Colonic mucosa (tissue), 4 donors: ENCODE measurements around the gene PRKAG2. TPM values are rescaled to one million over a fixed set of nuclear protein-coding genes. Genes with fewer than 3 reads are reported as not detected.

ENCODE experiments used
- DNase-seq: peaks from one replicate; pipeline ENCODE4 v3.0.0-alpha.2; 2020
- H3K27ac ChIP-seq: fragments of 200-600 bp; one replicate; pipeline ENCODE4 v1.8.0; 2021
- H3K27me3 ChIP-seq: fragments of 200-600 bp; one replicate; pipeline ENCODE4 v1.8.0; 2021
- H3K36me3 ChIP-seq: fragments of 200-600 bp; one replicate; pipeline ENCODE4 v1.8.0; 2021
- H3K4me1 ChIP-seq: fragments of 200-600 bp; one replicate; pipeline ENCODE4 v1.8.0; 2021; ENCODE audit warnings: mild to moderate bottlenecking
- H3K4me3 ChIP-seq: fragments of 200-600 bp; one replicate; pipeline ENCODE4 v1.8.0; 2021
- H3K9ac ChIP-seq, 2 donors: one replicate each; pipeline ENCODE4 v1.7.0; 2013; ENCODE audit warnings: control low read depth in 2 of 2, low read depth in 2 of 2, low read length in 2 of 2
- H3K9me3 ChIP-seq: fragments of 200-600 bp; one replicate; pipeline ENCODE4 v1.8.0; 2021
- CTCF ChIP-seq: fragments of 200-600 bp; IDR thresholded peaks from one replicate; pipeline ENCODE4 v1.8.0; 2022; ENCODE audit warnings: antibody characterized with exemption, mild to moderate bottlenecking
- intact Hi-C: fragments of 100-400 bp; cut with DNase I; formaldehyde crosslinking; loops from one replicate; pipeline ENCODE4 v1.14.1; 2022
- total RNA-seq, 2 donors: library from RNA; stranded (reverse); fragmentation: NEBNext Ultra II Directional in 1 of 2; extraction: Animal tissue kit (Norgen Biotek cat#: 25700) in 1 of 2; gene quantifications; one replicate each; pipeline ENCODE4 v1.2.1, GENCODE V29; 2021
- donor health status: healthy.
- donor health status: DM: no; HTN: no; CAD: no.
- donor health status: DM: no; HTN: no; CAD: no.

PRKAG2 gene
- total RNA-seq, 2 donors from 2014 or later: 36.3 to 42.0 TPM

- no peak overlapping the region for H3K4me3 ChIP-seq
- no peaks in the 10 kb centered on the region for H3K9me3 ChIP-seq
- peaks cover 5% of the 10 kb centered on the region for H3K4me1 ChIP-seq
- H3K36me3 ChIP-seq: no peaks in the 10 kb centered on the region
- no peaks in the 10 kb centered on the region for H3K27me3 ChIP-seq
- intact Hi-C loops: no loop called here
- H3K9ac ChIP-seq: no peak overlapping the region
- H3K27ac ChIP-seq: no peak overlapping the region
- TF ChIP-seq CTCF: no peak
- DNase-seq: no peak
Observed at GRCh38 chr7:151699147-151699927, 177.6 kb downstream of the PRKAG2 start.

- Histone ChIP-seq H3K27ac (no peak overlapping the region), H3K4me1 (peaks cover 5% of the 10 kb centered on the region), H3K9me3 (no peaks in the 10 kb centered on the region), H3K4me3 (no peak overlapping the region), H3K9ac (no peak overlapping the region), H3K27me3 (no peaks in the 10 kb centered on the region), H3K36me3 (no peaks in the 10 kb centered on the region)
- intact Hi-C loops: no loop called here
- TF ChIP-seq CTCF: no peak
- DNase-seq: no peak
Observed at GRCh38 chr7:151697942-151698341, 179.0 kb downstream of the PRKAG2 start.

DNA sequence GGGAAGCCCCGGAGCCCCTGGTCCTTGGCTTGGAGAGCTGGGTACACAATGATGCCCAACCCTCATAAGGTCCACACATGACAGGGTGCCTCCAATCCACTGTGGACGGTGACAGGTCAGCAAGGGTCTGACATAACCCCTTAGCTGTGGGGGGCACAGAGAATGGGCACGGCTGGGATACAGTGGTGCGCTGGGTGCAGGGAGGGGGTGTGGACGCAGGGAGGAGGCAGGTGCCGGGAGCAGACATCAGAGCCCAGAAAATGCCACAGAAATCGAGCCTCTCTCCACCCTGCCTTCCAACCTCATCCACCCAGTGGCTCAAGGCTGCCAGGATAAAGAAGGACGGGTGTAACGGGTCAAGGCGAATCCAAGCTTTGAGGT is 179.4 kb downstream of the PRKAG2 start:
- Histone ChIP-seq H3K36me3 (no peaks in the 10 kb centered on the region), H3K27ac (no peak overlapping the region), H3K27me3 (no peaks in the 10 kb centered on the region), H3K9me3 (no peaks in the 10 kb centered on the region), H3K4me3 (no peak overlapping the region), H3K4me1 (peaks cover 5% of the 10 kb centered on the region), H3K9ac (no peak overlapping the region)
- no peak for TF ChIP-seq CTCF
- DNase-seq: no peak
- intact Hi-C loops: no loop called here

- Histone ChIP-seq H3K27ac (no peak overlapping the region), H3K9me3 (no peaks in the 10 kb centered on the region), H3K36me3 (no peaks in the 10 kb centered on the region), H3K4me1 (peaks cover 5% of the 10 kb centered on the region), H3K4me3 (no peak overlapping the region), H3K27me3 (no peaks in the 10 kb centered on the region), H3K9ac (no peak overlapping the region)
- no peak for TF ChIP-seq CTCF
- intact Hi-C loops: no loop called here
- peak; percentile 81 for DNase-seq
Observed at GRCh38 chr7:151696721-151697514, 180.0 kb downstream of the PRKAG2 start.

DNA sequence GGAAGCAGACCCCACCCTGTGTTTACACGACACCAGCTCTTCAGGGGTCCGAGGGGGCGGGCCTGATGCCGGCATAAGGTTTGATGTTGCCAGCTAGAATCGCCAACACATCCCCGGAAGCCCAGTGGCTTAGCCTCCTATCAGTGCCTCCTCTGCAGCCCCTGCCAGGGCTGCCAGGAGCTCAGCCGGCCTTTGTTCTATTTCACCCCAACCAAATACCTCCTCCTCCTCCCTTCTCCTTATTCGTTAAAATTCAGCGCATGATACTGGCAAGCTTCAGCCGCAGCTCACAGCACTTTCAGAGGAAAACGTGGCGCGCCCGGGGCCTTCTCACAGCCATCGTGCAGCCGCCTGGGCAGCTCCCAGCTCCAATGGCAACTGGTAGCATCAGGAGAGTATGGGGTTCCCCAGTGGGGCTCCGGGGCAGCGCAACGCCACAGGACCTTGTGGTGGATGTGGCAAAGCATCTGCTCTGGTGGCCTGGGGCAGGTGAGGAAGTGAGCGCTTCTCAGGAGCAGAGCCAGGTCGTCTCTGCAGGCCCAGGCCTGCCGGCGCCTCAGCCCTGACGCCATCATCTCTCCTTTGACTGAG is 180.9 kb downstream of the PRKAG2 start:
- Histone ChIP-seq H3K27ac (no peak overlapping the region), H3K27me3 (no peaks in the 10 kb centered on the region), H3K9ac (no peak overlapping the region), H3K36me3 (no peaks in the 10 kb centered on the region), H3K9me3 (no peaks in the 10 kb centered on the region), H3K4me1 (peaks cover 5% of the 10 kb centered on the region), H3K4me3 (no peak overlapping the region)
- DNase-seq: no peak
- intact Hi-C loops: no loop called here
- no peak for TF ChIP-seq CTCF
